Renal pelvis (tissue), 4 donors: Measurements from ENCODE around the gene NCOR1. TPM values are rescaled to one million over a fixed set of nuclear protein-coding genes. Genes with fewer than 3 reads are reported as not detected.

Experiments used
- DNase-seq: peaks from one replicate; pipeline ENCODE4 v3.0.0-alpha.2; 2013
- polyA plus RNA-seq, 3 donors: library from polyadenylated mRNA; unstranded; fragments of 120-200 nt; gene quantifications; one replicate each; pipeline ENCODE4 v1.2.1, GENCODE V29; 2013; ENCODE audit not compliant: insufficient read length in 3 of 3

The NCOR1 gene
- polyA plus RNA-seq, 3 donors, result 102 to 117 (median 112) TPM

DNA sequence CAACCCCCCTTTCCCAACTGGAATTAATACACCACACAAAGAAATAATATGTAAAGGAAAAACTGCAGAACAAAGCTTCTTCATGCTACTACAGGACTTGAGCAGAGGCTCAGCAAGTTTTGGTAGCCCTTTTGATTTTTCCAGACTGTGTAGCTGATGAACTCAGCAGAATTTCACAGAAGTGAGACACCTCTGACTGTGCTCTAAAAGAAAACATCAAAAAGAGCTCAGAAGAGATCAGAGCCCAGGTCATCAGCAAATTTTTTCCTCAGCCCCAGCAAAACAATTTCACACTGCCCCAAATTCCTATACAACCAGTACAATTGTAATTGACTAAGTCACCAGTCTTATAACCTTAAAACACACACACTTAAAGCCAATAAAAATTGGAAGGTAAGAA lies 177.7 kb downstream of the NCOR1 start:
- no peak for DNase-seq

GRCh38 chr17:16036261-16036660 lies 179.1 kb downstream of the NCOR1 start:
- no peak for DNase-seq

GRCh38 chr17:16033729-16034349 lies 181.5 kb downstream of the NCOR1 start:
- DNase-seq, result no peak

GRCh38 chr17:16027708-16028584 lies 187.4 kb downstream of the NCOR1 start:
- DNase-seq, result no peak

DNA sequence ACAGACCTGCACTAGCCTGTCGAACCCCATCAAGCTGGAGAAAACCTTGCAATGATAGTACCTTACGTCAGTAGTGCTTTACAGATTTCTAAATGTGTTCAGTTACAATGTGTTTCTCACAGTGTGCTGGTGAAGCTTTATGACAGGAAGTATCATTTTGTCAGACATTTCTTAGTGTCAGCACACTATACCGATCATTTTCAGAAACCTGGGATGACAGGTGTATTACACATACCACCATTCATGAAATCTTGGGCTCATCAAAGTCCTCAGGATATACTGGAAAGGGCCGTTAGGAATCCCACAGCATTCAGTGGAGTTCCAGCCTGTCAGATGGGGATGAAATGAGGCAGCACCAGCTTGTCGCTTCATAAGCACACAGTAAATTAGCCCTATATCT lies 188.4 kb downstream of the NCOR1 start:
- no peak for DNase-seq

DNA sequence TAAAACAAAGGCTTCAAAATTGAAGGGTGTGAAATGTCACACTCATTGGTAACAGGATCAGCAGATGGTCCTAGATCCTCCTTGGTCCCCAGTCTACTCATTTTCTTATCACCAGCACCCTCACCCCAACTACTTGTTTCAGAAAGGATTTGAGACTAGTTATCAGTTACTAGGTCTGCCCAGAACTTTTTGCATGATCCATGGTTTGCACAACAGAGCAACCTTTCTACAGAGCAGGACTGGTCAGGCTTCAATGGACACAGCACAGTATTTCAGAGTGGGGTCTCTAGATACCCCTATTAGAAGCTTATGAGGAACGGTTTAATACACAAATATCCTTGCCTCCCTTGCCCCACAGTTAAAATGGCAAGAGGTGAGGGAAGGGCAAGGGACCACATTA lies 190.1 kb downstream of the NCOR1 start:
- DNase-seq, result no peak

- no peak for DNase-seq
Observed at GRCh38 chr17:16023881-16024280, 191.5 kb downstream of the NCOR1 start.

- DNase-seq, result no peak
Observed at GRCh38 chr17:16019347-16019746, 196.0 kb downstream of the NCOR1 start.

DNA sequence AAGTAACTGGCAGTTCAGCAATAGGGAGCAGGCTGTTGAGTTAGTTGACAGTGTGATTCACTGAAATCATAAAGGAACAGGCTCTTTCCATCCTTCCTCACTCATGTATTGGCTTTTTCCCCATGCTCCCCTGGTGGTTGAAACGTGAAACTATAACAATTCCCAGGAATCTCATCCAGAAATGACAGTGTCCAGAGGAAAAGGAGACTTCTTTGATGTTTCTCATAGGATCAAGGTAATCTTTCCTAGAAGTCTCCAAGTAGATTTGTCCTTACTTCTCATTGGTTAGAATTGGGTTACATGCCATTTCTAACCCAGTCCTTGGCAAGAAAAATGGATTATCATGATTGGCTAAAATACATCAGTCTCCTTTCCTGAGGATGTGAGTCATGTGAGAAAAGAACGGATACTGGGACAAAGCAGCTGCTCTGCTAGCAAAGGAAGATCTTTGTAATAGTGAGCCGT lies 201.4 kb downstream of the NCOR1 start:
- no peak for DNase-seq

DNA sequence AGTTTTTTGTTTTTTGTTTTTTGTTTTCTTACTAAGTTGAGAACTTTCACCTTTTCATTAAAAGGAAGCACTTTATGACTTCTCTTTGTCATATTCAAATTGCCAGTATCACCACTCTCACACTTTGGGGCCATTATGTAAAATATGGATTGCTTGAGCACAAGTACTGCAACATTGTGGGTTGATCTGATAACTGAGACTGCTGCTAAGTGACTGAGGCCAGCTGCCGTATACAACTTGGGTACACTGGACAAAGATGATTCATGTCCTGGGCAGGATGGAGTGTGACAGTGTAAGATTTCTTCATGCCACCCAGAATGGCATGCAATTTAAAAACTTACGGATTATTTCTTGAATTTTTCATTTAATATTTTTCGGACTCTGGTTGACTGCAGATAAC lies 207.9 kb downstream of the NCOR1 start:
- DNase-seq, result no peak

DNA sequence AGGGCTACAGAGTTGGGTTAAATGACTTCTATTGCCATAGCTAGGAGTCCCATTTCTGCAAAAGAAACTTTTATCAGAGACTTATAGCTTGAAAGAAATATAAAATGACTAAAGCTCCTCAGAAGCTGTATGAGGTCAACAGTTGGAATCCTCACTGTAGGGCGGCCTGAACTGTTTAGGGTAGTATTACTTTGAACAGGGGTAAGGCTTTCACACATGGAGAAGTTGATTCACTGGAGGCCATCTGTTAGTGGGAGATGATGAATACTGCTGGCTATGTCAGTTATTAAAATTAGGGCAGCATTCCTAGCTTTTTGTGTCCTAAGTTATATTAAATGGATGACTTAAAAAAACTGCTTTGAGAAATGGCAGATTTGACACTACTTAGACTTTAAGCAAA lies 209.7 kb downstream of the NCOR1 start:
- no peak for DNase-seq

DNA sequence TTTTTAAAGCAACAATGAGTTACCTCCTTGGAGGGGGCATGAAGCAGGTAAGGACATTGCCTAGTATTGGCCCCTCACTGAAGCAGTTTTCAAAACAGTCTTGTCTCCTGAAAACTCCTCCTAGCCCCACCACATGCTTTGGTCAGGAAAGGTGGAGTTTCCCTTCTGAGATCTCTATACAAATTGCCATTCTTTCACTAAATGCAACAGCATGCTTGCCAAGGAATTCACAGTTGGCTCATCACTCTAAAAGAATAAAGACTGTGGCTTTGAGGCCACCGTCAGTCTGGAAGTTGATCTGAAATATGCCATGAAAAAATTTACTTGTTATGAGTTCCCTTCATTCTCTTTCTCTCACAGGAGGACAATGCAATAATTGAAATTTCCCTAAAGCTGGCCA lies 211.5 kb downstream of the NCOR1 start:
- DNase-seq, result no peak

- DNase-seq, result no peak
Observed at GRCh38 chr17:16002708-16003260, 212.6 kb downstream of the NCOR1 start.

GRCh38 chr17:16001226-16001897 lies 214.0 kb downstream of the NCOR1 start:
- DNase-seq, result no peak

- peak; percentile 40 for DNase-seq
Observed at GRCh38 chr17:15999974-16000827, 215.1 kb downstream of the NCOR1 start.

DNA sequence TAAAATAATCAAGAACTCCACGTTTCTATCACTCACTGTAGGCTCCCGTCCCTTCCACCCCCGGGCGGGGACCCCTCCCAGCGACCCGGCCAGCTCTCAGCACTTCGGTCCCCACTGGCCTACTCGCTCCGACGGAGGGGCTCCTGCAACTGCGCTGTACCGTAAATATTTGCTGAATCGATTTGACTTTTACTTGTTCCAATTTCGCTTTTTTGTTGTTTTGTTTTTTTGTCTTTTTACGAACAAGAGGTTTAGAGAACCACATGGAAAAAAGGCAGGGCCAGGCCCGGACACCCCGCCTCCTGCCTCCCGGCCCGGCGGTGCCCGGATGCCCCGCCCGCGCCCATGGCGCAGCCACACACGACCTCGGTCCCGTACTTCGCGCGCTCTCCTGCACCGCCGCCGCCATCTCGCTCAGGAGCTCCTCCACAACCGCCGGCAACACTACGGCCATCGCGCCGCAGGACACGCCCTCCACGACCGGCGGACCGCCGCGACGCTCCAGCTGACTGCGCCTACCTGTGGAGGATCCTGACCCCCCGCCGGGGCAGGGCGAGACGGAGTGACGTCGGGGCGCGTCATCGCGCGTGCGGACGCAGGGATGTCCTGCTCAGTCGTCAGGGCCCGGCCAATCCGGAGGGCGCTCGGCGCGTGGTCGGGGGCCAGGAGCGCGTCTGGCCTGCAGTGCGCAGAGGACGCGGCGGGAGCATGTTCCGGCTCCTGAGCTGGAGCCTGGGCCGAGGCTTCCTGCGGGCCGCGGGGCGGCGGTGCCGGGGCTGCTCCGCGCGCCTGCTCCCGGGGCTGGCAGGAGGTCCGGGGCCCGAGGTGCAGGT lies 216.0 kb downstream of the NCOR1 start, which contains the start of the genes TTC19 and ZSWIM7:
Gene TTC19 (plus strand): TSS at position 684 of the 833 bp plus-strand sequence. CDS start 25 bp downstream, at position 709.
Gene ZSWIM7 (minus strand): TSS at position 564 of the 833 bp plus-strand sequence. CDS start 110 bp downstream, at position 454.
- peak; percentile 94 for DNase-seq

DNA sequence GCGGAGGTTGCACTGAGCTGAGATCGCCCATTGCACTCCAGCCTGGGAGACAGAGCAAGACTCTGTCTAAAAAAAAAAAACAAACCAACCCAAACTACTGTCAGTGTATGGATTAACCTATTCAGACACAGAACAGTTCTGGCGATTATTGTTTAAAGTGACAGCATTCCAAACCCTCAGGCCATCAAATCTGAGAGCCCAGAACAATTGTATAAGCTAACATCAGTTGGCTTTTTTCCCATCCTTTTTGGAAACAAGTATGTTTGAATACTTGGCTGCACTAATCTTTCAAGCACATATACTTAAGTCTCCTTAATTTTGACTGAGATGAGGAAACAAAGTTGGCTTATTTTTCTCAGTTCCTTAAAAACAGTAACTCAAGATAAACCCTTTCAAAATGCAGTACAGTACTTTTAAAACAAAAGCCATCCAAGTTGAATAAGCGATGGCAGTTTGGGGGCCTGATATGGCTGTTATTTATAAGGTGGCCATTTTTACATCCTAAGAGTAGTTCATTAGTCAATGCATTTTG lies 217.2 kb downstream of the NCOR1 start:
- DNase-seq, result no peak

DNA sequence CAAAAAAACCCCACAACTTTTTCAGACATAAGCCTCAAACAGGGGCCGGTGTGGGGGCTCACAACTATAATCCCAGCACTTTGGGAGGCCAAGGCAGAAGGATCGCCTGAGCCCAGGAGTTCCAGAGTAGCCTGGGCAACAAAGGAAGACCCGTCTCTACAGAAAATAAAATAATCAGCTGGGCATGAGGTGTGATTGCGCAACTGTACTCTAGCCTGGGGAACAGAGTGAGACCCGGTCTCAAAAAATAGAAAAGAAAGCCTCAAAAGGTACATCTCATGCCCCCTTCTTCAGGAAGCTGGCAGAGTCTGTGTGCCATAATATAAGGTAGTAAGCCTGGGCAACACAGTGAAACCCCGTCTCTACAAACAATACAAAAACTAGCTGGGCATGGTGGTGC lies 219.0 kb downstream of the NCOR1 start:
- no peak for DNase-seq

GRCh38 chr17:15981646-15982580 lies 233.4 kb downstream of the NCOR1 start:
- no peak for DNase-seq
